Renal pelvis (tissue), 4 donors: ENCODE data around the gene TRAM2. TPM values are rescaled to one million over a fixed set of nuclear protein-coding genes. Genes with fewer than 3 reads are reported as not detected.

Experiments
- DNase-seq: peaks from one replicate; pipeline ENCODE4 v3.0.0-alpha.2; 2013
- polyA plus RNA-seq, 3 donors: library from polyadenylated mRNA; unstranded; fragments of 120-200 nt; gene quantifications; one replicate each; pipeline ENCODE4 v1.2.1, GENCODE V29; 2013; ENCODE audit not compliant: insufficient read length in 3 of 3

The TRAM2 gene
- polyA plus RNA-seq, 3 donors: 45.3 to 57.1 (median 50.9) TPM

GRCh38 chr6:52512199-52512598 is 64.7 kb downstream of the TRAM2 start:
- no peak for DNase-seq

- DNase-seq: no peak
Observed at GRCh38 chr6:52511572-52512151, 65.2 kb downstream of the TRAM2 start.

GRCh38 chr6:52511163-52511562 is 65.7 kb downstream of the TRAM2 start:
- no peak for DNase-seq

- no peak for DNase-seq
Observed at GRCh38 chr6:52510213-52510562, 66.7 kb downstream of the TRAM2 start.

GRCh38 chr6:52509281-52510212 is 67.3 kb downstream of the TRAM2 start:
- no peak for DNase-seq

- DNase-seq: no peak
Observed at GRCh38 chr6:52508261-52508739, 68.6 kb downstream of the TRAM2 start.

GRCh38 chr6:52507557-52508260 is 69.2 kb downstream of the TRAM2 start:
- DNase-seq: no peak

GRCh38 chr6:52506476-52506875 is 70.4 kb downstream of the TRAM2 start:
- DNase-seq: no peak

- DNase-seq: no peak
Observed at GRCh38 chr6:52505726-52506409, 71.0 kb downstream of the TRAM2 start.

GRCh38 chr6:52504782-52505136 is 72.1 kb downstream of the TRAM2 start:
- no peak for DNase-seq

- peak; percentile 20 for DNase-seq
Observed at GRCh38 chr6:52503851-52504781, 72.7 kb downstream of the TRAM2 start.

GRCh38 chr6:52503323-52503747 is 73.5 kb downstream of the TRAM2 start:
- DNase-seq: no peak

- no peak for DNase-seq
Observed at GRCh38 chr6:52502306-52503029, 74.4 kb downstream of the TRAM2 start.

GRCh38 chr6:52500238-52501129 is 76.4 kb downstream of the TRAM2 start:
- DNase-seq: no peak

- no peak for DNase-seq
Observed at GRCh38 chr6:52499681-52500236, 77.1 kb downstream of the TRAM2 start.

GRCh38 chr6:52499026-52499425 is 77.8 kb downstream of the TRAM2 start:
- no peak for DNase-seq

- DNase-seq: no peak
Observed at GRCh38 chr6:52498538-52499017, 78.3 kb downstream of the TRAM2 start.

GRCh38 chr6:52497652-52498408 is 79.0 kb downstream of the TRAM2 start:
- no peak for DNase-seq
